ENCODE measurements around the gene HSPA2.

The HSPA2 gene

DNA sequence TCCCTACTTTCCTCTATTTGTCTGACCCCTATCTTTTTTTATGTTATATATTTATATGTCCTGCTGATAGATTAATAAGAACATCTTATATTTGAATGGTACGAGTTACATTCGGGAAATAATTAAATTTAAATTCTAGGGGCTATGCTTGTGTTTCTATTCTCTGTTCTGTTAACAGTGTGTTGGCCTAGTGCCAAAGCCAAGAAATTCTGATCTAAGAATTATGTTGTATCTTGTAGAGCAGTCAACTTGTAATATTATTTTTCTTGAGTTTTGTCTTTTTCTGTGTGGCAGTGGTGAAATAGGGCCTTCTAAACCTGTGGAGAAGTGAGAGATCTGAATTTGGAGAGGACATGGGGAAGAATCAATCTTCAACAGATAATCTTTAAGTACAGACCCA lies 9.0 kb upstream of the HSPA2 start:
- no peak overlapping the region for H3K4me3 ChIP-seq (ENCODE audit: low read depth, low read length)
- TF ChIP-seq, protein P1, sequence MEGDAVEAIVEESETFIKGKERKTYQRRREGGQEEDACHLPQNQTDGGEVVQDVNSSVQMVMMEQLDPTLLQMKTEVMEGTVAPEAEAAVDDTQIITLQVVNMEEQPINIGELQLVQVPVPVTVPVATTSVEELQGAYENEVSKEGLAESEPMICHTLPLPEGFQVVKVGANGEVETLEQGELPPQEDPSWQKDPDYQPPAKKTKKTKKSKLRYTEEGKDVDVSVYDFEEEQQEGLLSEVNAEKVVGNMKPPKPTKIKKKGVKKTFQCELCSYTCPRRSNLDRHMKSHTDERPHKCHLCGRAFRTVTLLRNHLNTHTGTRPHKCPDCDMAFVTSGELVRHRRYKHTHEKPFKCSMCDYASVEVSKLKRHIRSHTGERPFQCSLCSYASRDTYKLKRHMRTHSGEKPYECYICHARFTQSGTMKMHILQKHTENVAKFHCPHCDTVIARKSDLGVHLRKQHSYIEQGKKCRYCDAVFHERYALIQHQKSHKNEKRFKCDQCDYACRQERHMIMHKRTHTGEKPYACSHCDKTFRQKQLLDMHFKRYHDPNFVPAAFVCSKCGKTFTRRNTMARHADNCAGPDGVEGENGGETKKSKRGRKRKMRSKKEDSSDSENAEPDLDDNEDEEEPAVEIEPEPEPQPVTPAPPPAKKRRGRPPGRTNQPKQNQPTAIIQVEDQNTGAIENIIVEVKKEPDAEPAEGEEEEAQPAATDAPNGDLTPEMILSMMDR (IDR thresholded peaks at IDR 0.05; ENCODE audit: borderline replicate concordance, insufficient read depth, low read depth, low read length), result no peak

DNA sequence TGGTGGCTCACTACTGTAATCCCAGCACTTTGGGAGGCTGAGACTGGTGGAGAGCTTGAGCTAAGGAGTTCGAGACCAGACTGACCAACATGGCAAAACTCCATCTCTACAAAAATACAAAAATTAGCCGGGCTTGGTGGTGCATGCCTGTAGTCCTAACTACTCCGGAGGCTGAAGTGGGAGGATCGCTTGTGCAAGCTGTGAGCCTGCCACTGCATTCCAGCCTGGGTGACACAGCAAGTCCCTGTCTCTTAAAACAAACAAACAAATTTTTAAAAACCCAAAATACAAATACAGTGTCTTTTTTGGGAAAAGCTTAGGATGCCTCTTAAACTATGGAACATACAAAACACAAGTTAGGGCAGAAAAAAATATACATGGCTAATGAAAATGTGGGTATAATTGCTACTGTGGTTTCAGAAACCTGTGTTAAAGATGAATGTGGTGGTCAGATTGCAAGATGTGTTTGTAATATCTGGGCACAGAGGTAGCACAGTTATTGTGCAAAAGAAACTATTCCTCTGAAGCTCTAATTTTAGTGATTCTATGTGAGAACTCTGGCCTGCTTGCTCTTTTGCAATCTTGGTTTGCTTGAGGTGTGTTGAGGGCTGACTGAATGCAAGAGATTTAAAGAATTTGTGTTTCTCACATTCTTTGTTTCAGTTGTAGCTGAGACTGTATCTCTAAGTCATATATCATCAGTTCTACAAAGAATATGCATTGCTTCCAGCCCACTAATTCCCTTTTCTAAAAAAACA lies 3.9 kb upstream of the HSPA2 start:
- H3K4me3 ChIP-seq (ENCODE audit: low read depth, low read length), result no peak overlapping the region
- TF ChIP-seq, protein P1 (IDR thresholded peaks at IDR 0.05; ENCODE audit: borderline replicate concordance, insufficient read depth, low read depth, low read length), result no peak

DNA sequence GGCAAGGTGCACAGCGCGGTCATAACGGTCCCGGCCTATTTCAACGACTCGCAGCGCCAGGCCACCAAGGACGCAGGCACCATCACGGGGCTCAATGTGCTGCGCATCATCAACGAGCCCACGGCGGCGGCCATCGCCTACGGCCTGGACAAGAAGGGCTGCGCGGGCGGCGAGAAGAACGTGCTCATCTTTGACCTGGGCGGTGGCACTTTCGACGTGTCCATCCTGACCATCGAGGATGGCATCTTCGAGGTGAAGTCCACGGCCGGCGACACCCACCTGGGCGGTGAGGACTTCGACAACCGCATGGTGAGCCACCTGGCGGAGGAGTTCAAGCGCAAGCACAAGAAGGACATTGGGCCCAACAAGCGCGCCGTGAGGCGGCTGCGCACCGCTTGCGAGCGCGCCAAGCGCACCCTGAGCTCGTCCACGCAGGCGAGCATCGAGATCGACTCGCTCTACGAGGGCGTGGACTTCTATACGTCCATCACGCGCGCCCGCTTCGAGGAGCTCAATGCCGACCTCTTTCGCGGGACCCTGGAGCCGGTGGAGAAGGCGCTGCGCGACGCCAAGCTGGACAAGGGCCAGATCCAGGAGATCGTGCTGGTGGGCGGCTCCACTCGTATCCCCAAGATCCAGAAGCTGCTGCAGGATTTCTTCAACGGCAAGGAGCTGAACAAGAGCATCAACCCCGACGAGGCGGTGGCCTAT lies 875 bp downstream of the HSPA2 start:
- peak overlapping the region; percentile 51 for H3K4me3 ChIP-seq (ENCODE audit: low read depth, low read length)
- TF ChIP-seq, protein P1 (IDR thresholded peaks at IDR 0.05; ENCODE audit: borderline replicate concordance, insufficient read depth, low read depth, low read length), result no peak

DNA sequence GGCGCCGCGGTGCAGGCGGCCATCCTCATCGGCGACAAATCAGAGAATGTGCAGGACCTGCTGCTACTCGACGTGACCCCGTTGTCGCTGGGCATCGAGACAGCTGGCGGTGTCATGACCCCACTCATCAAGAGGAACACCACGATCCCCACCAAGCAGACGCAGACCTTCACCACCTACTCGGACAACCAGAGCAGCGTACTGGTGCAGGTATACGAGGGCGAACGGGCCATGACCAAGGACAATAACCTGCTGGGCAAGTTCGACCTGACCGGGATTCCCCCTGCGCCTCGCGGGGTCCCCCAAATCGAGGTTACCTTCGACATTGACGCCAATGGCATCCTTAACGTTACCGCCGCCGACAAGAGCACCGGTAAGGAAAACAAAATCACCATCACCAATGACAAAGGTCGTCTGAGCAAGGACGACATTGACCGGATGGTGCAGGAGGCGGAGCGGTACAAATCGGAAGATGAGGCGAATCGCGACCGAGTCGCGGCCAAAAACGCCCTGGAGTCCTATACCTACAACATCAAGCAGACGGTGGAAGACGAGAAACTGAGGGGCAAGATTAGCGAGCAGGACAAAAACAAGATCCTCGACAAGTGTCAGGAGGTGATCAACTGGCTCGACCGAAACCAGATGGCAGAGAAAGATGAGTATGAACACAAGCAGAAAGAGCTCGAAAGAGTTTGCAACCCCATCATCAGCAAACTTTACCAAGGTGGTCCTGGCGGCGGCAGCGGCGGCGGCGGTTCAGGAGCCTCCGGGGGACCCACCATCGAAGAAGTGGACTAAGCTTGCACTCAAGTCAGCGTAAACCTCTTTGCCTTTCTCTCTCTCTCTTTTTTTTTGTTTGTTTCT lies 1.7 kb downstream of the HSPA2 start:
- H3K4me3 ChIP-seq (ENCODE audit: low read depth, low read length), result no peak overlapping the region
- TF ChIP-seq, protein P1 (IDR thresholded peaks at IDR 0.05; ENCODE audit: borderline replicate concordance, insufficient read depth, low read depth, low read length), result no peak

DNA sequence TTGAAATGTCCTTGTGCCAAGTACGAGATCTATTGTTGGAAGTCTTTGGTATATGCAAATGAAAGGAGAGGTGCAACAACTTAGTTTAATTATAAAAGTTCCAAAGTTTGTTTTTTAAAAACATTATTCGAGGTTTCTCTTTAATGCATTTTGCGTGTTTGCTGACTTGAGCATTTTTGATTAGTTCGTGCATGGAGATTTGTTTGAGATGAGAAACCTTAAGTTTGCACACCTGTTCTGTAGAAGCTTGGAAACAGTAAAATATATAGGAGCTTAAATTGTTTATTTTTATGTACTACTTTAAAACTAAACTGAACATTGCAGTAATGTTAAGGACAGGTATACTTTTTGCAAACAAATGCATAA lies 2.3 kb downstream of the HSPA2 start:
- H3K4me3 ChIP-seq (ENCODE audit: low read depth, low read length), result no peak overlapping the region
- TF ChIP-seq, protein P1 (IDR thresholded peaks at IDR 0.05; ENCODE audit: borderline replicate concordance, insufficient read depth, low read depth, low read length), result no peak

DNA sequence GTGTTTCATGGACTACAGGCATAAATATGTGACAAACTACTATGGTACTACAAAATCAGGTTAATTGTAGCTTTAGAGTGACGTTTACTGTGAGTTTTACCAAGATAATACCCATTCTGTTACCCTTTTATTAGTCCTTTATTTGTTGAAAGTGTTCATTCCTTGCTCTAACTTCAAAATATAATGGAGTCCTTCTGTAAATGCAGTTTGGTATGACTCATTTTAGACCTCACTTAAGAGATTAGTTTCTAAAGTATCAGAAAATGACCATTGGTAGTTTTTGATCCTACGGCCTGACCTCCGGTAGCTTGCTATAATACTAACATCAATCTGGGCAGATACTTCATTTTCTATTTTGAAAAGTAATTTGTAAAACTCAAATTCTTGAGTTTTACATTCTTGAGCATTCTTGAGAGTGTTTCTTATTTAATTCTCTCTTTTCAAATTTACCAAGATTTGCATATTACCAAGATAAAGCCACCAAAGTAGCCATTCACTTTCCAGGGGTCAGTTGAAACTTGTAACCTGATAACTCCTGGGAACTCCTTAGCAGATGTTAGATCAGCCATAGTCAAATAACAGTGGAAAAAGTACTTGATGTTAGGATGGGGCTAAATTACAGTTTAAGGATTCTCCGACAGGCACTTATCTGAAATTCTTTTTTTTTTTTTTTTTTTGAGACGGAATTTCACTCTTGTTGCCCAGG lies 4.2 kb downstream of the HSPA2 start:
- no peak overlapping the region for H3K4me3 ChIP-seq (ENCODE audit: low read depth, low read length)
- TF ChIP-seq, protein P1 (IDR thresholded peaks at IDR 0.05; ENCODE audit: borderline replicate concordance, insufficient read depth, low read depth, low read length), result no peak
